H9 (cell line): ENCODE results near the gene NTF4. TPM values are rescaled to one million over a fixed set of nuclear protein-coding genes. Genes with fewer than 3 reads are reported as not detected.

Experiments
- DNase-seq: peaks from one replicate; pipeline ENCODE4 v3.0.0-alpha.2; 2017
- H2AFZ ChIP-seq: one replicate; pipeline ENCODE4 v1.6.1; 2013; ENCODE audit warnings: mild to moderate bottlenecking, low read length, control low read depth, moderate library complexity
- H2AK5ac ChIP-seq: 2 replicates; pipeline ENCODE4 v1.6.1; 2013; ENCODE audit warnings: low read length, control low read depth, mixed read lengths; ENCODE audit not compliant: insufficient read length
- H2BK120ac ChIP-seq: one replicate; pipeline ENCODE4 v1.6.1; 2013; ENCODE audit warnings: low read depth, mild to moderate bottlenecking, low read length, control low read depth, inconsistent platforms; ENCODE audit not compliant: poor library complexity, severe bottlenecking
- H2BK12ac ChIP-seq: 2 replicates; pipeline ENCODE4 v1.6.1; 2013; ENCODE audit warnings: low read length, control low read depth, mixed read lengths, low read depth; ENCODE audit not compliant: insufficient read length
- H2BK15ac ChIP-seq: 2 replicates; pipeline ENCODE4 v1.6.1; 2013; ENCODE audit warnings: low read depth, low read length, control low read depth
- H2BK20ac ChIP-seq: one replicate; pipeline ENCODE4 v1.6.1; 2013; ENCODE audit warnings: low read depth, mild to moderate bottlenecking, low read length, control low read depth, inconsistent platforms; ENCODE audit not compliant: poor library complexity, severe bottlenecking
- H2BK5ac ChIP-seq: 2 replicates; pipeline ENCODE4 v1.6.1; 2013; ENCODE audit warnings: low read length, control low read depth, mixed read lengths; ENCODE audit not compliant: insufficient read length
- H3K14ac ChIP-seq: 2 replicates; pipeline ENCODE4 v1.6.1; 2013; ENCODE audit warnings: low read length, control low read depth; ENCODE audit not compliant: insufficient read depth
- H3K18ac ChIP-seq: 2 replicates; pipeline ENCODE4 v1.6.1; 2013; ENCODE audit warnings: low read depth, mild to moderate bottlenecking, mixed read lengths, low read length, control low read depth; ENCODE audit not compliant: insufficient read length
- H3K23ac ChIP-seq: 2 replicates; pipeline ENCODE4 v1.6.1; 2013; ENCODE audit warnings: low read length, control low read depth, mixed read lengths, low read depth; ENCODE audit not compliant: insufficient read length
- H3K23me2 ChIP-seq: 2 replicates; pipeline ENCODE4 v1.6.1; 2013; ENCODE audit warnings: low read depth, mild to moderate bottlenecking, mixed read lengths, low read length, control low read depth; ENCODE audit not compliant: insufficient read length, poor library complexity, severe bottlenecking
- H3K27ac ChIP-seq: 2 replicates; pipeline ENCODE4 v1.5.1; 2013; ENCODE audit warnings: low read length, control low read depth, mixed read lengths, low read depth; ENCODE audit not compliant: insufficient read length
- H3K27me3 ChIP-seq: 2 replicates; pipeline ENCODE4 v1.6.1; 2013; ENCODE audit warnings: low read length, control low read depth, inconsistent platforms; ENCODE audit not compliant: insufficient read depth
- H3K4ac ChIP-seq: 2 replicates; pipeline ENCODE4 v1.6.1; 2013; ENCODE audit warnings: low read depth, mild to moderate bottlenecking, control low read depth, inconsistent platforms, low read length, moderate library complexity
- H3K4me1 ChIP-seq: 2 replicates; pipeline ENCODE4 v1.6.1; 2013; ENCODE audit warnings: low read length, control low read depth, inconsistent platforms; ENCODE audit not compliant: insufficient read depth
- H3K4me2 ChIP-seq: 2 replicates; pipeline ENCODE4 v1.6.1; 2013; ENCODE audit warnings: low read length, control low read depth, mixed read lengths; ENCODE audit not compliant: insufficient read length, insufficient read depth
- H3K56ac ChIP-seq: 2 replicates; pipeline ENCODE4 v1.6.1; 2013; ENCODE audit warnings: low read depth, mild to moderate bottlenecking, mixed read lengths, low read length, control low read depth; ENCODE audit not compliant: insufficient read length
- H3K79me1 ChIP-seq: 2 replicates; pipeline ENCODE4 v1.6.1; 2013; ENCODE audit warnings: low read depth, mild to moderate bottlenecking, moderate library complexity, low read length, control low read depth, inconsistent platforms; ENCODE audit not compliant: insufficient read depth, poor library complexity, severe bottlenecking
- H3K79me2 ChIP-seq: 2 replicates; pipeline ENCODE4 v1.6.1; 2013; ENCODE audit warnings: low read length, control low read depth, inconsistent platforms; ENCODE audit not compliant: insufficient read depth
- H3K9ac ChIP-seq: 2 replicates; pipeline ENCODE4 v1.6.1; 2013; ENCODE audit warnings: low read length, control low read depth, mixed read lengths; ENCODE audit not compliant: insufficient read length; ENCODE audit errors: extremely low read depth
- H3K9me3 ChIP-seq: one replicate; pipeline ENCODE4 v1.6.1; 2013; ENCODE audit warnings: low read depth, low read length, inconsistent platforms; ENCODE audit not compliant: control insufficient read depth
- H3T11ph ChIP-seq: one replicate; pipeline ENCODE4 v1.6.1; 2013; ENCODE audit warnings: mild to moderate bottlenecking, low read length, control low read depth, inconsistent platforms
- H4K20me1 ChIP-seq: one replicate; pipeline ENCODE4 v1.6.1; 2013; ENCODE audit not compliant: control insufficient read depth, insufficient read length, insufficient read depth
- H4K5ac ChIP-seq: 2 replicates; pipeline ENCODE4 v1.6.1; 2013; ENCODE audit warnings: low read depth, mild to moderate bottlenecking, mixed read lengths, low read length, control low read depth; ENCODE audit not compliant: insufficient read length
- H4K8ac ChIP-seq: replicated peaks from 2 replicates; pipeline ENCODE4 v1.6.1; 2013; ENCODE audit warnings: low read length, control low read depth, mixed read lengths, low read depth; ENCODE audit not compliant: insufficient read length
- H4K91ac ChIP-seq: 2 replicates; pipeline ENCODE4 v1.6.1; 2013; ENCODE audit warnings: low read depth, mild to moderate bottlenecking, moderate library complexity, mixed read lengths, low read length, control low read depth; ENCODE audit not compliant: insufficient read length
- H3K27ac Mint-ChIP-seq, 3 experiments: 2 replicates in 2 of 3; 3 replicates in 1 of 3; pipeline ENCODE4 v1.8.0; 2020 to 2021; ENCODE audit warnings: mixed read lengths in 3 of 3, mild to moderate bottlenecking in 1 of 3, moderate library complexity in 1 of 3
- H3K27me3 Mint-ChIP-seq: 2 replicates; pipeline ENCODE4 v1.8.0; 2021; ENCODE audit warnings: low read depth, mild to moderate bottlenecking, moderate library complexity, mixed read lengths
- H3K36me3 Mint-ChIP-seq, 3 experiments: 2 replicates in 2 of 3; 3 replicates in 1 of 3; pipeline ENCODE4 v1.8.0; 2020 to 2021; ENCODE audit warnings: low read depth in 3 of 3, mixed read lengths in 3 of 3; ENCODE audit not compliant: insufficient read depth in 1 of 3
- H3K4me1 Mint-ChIP-seq, 2 experiments: 2 replicates each; pipeline ENCODE4 v1.8.0; 2020; ENCODE audit warnings: mixed read lengths in 2 of 2
- H3K4me3 Mint-ChIP-seq, 2 experiments: 2 replicates in 1 of 2; 3 replicates in 1 of 2; pipeline ENCODE4 v1.8.0; 2020 to 2021; ENCODE audit warnings: mild to moderate bottlenecking in 2 of 2, mixed read lengths in 2 of 2, moderate library complexity in 1 of 2
- H3K9me3 Mint-ChIP-seq, 2 experiments: 2 replicates in 1 of 2; 3 replicates in 1 of 2; pipeline ENCODE4 v1.8.0; 2020; ENCODE audit warnings: mild to moderate bottlenecking in 2 of 2, mixed read lengths in 2 of 2, moderate library complexity in 1 of 2
- WGBS: extraction: QIAGEN DNeasy Blood & Tissue Kit; methylation state at CpG from one replicate; pipeline ENCODE4 v1.1.7; 2013; ENCODE audit warnings: missing lambda C conversion rate, low lambda C conversion rate, mixed read lengths; ENCODE audit not compliant: insufficient read length; ENCODE audit errors: extremely low coverage; 5-methylcytosine and 5-hydroxymethylcytosine counted together
- total RNA-seq: library from RNA; stranded (reverse); gene quantifications from 2 replicates; pipeline ENCODE4 v1.2.1, GENCODE V29; 2021
- TF ChIP-seq, protein P1 (sequence below): fragments of 200-600 bp; sonication (generic); conservative IDR thresholded peaks from 3 replicates; pipeline ENCODE4 v1.8.0; 2021; ENCODE audit warnings: antibody characterized with exemption, mild to moderate bottlenecking

The NTF4 gene
- total RNA-seq, 1 experiment from 2014 or later: 2.1 TPM

DNA sequence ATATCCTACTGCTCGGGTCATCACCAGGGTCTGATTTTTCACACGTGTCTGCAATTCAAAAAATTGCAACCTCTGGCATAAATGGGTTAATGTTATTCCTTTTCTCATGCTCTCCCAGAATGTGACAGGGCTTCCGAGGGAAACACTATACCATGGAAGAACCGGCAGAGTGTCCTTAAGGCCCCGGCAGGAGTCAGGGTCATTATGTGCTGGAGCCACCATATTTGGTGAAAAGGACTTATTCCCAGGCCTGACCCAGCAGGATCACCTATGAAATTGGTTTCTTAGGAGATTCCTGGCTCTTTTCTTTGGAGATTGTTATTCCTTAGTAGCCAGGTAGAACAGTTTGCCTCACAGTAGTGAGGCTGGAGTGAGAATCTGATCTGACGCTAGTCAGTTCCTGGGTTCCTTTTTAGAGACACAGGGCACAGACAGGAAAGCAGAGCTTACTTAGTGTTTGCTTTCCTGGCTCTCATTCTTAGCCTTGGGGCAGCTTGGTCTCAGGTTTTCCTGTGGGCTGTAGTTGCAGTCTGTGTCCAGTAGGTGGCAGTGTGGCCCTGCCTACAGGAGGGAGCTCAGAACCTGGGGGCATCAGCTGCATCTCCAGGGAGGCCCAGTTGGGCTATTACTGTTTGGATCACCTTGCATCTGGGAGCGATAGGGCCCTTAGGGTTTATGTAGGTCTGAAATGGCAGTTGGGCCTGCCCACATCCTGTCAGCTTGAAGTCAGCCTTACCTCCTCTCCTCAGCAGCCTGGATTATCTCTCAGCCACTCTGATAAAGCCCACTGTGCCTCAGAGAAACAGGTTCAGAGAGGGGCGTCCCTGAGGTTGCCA, 33.1 kb upstream of the NTF4 start:
- H3K14ac ChIP-seq: no peak overlapping the region
- TF ChIP-seq, protein P1, sequence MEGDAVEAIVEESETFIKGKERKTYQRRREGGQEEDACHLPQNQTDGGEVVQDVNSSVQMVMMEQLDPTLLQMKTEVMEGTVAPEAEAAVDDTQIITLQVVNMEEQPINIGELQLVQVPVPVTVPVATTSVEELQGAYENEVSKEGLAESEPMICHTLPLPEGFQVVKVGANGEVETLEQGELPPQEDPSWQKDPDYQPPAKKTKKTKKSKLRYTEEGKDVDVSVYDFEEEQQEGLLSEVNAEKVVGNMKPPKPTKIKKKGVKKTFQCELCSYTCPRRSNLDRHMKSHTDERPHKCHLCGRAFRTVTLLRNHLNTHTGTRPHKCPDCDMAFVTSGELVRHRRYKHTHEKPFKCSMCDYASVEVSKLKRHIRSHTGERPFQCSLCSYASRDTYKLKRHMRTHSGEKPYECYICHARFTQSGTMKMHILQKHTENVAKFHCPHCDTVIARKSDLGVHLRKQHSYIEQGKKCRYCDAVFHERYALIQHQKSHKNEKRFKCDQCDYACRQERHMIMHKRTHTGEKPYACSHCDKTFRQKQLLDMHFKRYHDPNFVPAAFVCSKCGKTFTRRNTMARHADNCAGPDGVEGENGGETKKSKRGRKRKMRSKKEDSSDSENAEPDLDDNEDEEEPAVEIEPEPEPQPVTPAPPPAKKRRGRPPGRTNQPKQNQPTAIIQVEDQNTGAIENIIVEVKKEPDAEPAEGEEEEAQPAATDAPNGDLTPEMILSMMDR: peak; percentile 100
- H3K27me3 ChIP-seq: no peaks in the 10 kb centered on the region
- no CpG with 5 or more reads among the region's 8 CpGs for WGBS
- H4K91ac ChIP-seq: no peak overlapping the region
- Mint-ChIP-seq H3K4me1 (peaks cover 4 to 14% of the 10 kb centered on the region in 2 experiments; a peak in 2 of 4 replicates), H3K9me3 (no peaks in the 10 kb centered on the region), H3K27ac (peak overlapping the region; percentile 18 to 96 (median 67); a peak in 3 of 7 replicates), H3K36me3 (peaks cover 38 to 86% (median 83%) of the 10 kb centered on the region in 3 experiments), H3K4me3 (no peak overlapping the region), H3K27me3 (no peaks in the 10 kb centered on the region)
- H2AFZ ChIP-seq: no peak overlapping the region
- H2BK120ac ChIP-seq: no peak overlapping the region
- H2AK5ac ChIP-seq: no peak overlapping the region
- H3K56ac ChIP-seq: no peak overlapping the region
- no peaks in the 10 kb centered on the region for H3K23me2 ChIP-seq
- no peaks in the 10 kb centered on the region for H3K9me3 ChIP-seq
- H2BK5ac ChIP-seq: no peak overlapping the region
- no peak overlapping the region for H4K5ac ChIP-seq
- H3K18ac ChIP-seq: no peak overlapping the region
- no peak overlapping the region for H3K23ac ChIP-seq
- DNase-seq: peak; percentile 86
- H3K9ac ChIP-seq: no peak overlapping the region
- H2BK12ac ChIP-seq: no peak overlapping the region
- H2BK20ac ChIP-seq: no peak overlapping the region
- no peak overlapping the region for H2BK15ac ChIP-seq
- no peak overlapping the region for H3K27ac ChIP-seq
- H3T11ph ChIP-seq: no peak overlapping the region
- H3K4me2 ChIP-seq: no peak overlapping the region
- peaks cover 3% of the 10 kb centered on the region for H3K79me1 ChIP-seq
- no peaks in the 10 kb centered on the region; the same call in 1 of the 2 replicates for H3K79me2 ChIP-seq
- H4K8ac ChIP-seq: no peak overlapping the region
- H4K20me1 ChIP-seq: no peaks in the 10 kb centered on the region
- no peaks in the 10 kb centered on the region for H3K4me1 ChIP-seq
- H3K4ac ChIP-seq: no peak overlapping the region
